CD14-positive monocyte (primary cell): ENCODE data around the gene IRF6. TPM values are rescaled to one million over a fixed set of nuclear protein-coding genes. Genes with fewer than 3 reads are reported as not detected.

Experiments
- DNase-seq, 3 donors: peaks; one replicate each; pipeline ENCODE4 v3.0.0-alpha.2; 2011 to 2022
- H2AFZ ChIP-seq: 2 replicates; pipeline ENCODE4 v1.6.0; 2012; ENCODE audit warnings: mild to moderate bottlenecking, low read depth, low read length, inconsistent platforms; ENCODE audit not compliant: insufficient read depth, poor library complexity, severe bottlenecking
- H3K27ac ChIP-seq, 2 donors: 1 replicate in 1 of 2; 2 replicates in 1 of 2; pipeline ENCODE4 v1.5.1; 2012 to 2013; ENCODE audit warnings: low read length in 2 of 2, control low read depth in 1 of 2, inconsistent platforms in 1 of 2, low read depth in 1 of 2, mild to moderate bottlenecking in 1 of 2
- H3K27me3 ChIP-seq, 2 donors: one replicate each; pipeline versions ENCODE4 v1.6.0 to v1.6.1; 2011 to 2013; ENCODE audit warnings: low read length in 2 of 2; ENCODE audit not compliant: control insufficient read depth in 2 of 2, insufficient read depth in 2 of 2
- H3K36me3 ChIP-seq, 2 donors: replicated peaks in 1 of 2; 1 replicate in 1 of 2; 2 replicates in 1 of 2; pipeline versions ENCODE4 v1.5.1 to v1.6.1; 2012 to 2013; ENCODE audit warnings: low read length in 2 of 2, control low read depth in 1 of 2, inconsistent platforms in 1 of 2, mild to moderate bottlenecking in 1 of 2; ENCODE audit not compliant: insufficient read depth in 2 of 2, control insufficient read depth in 1 of 2
- H3K4me1 ChIP-seq, 2 donors: 1 replicate in 1 of 2; 2 replicates in 1 of 2; pipeline versions ENCODE4 v1.5.1 to v1.6.1; 2012 to 2013; ENCODE audit warnings: low read length in 2 of 2, control low read depth in 1 of 2, inconsistent platforms in 1 of 2, mild to moderate bottlenecking in 1 of 2, moderate library complexity in 1 of 2; ENCODE audit not compliant: insufficient read depth in 2 of 2, control insufficient read depth in 1 of 2
- H3K4me2 ChIP-seq: replicated peaks from 2 replicates; pipeline ENCODE3; 2012; ENCODE audit warnings: low read length, moderate library complexity, mild to moderate bottlenecking; ENCODE audit not compliant: poor library complexity, severe bottlenecking; ENCODE audit errors: extremely low read depth
- H3K4me3 ChIP-seq, 3 experiments: fragments of 200-600 bp in 1 of 3; sonication (generic) in 1 of 3; replicated peaks in 1 of 3; 1 replicate in 2 of 3; 2 replicates in 1 of 3; pipeline ENCODE4 v1.5.1; 2011 to 2013; ENCODE audit warnings: low read length in 3 of 3, mild to moderate bottlenecking in 3 of 3, control low read depth in 2 of 3, low read depth in 2 of 3, inconsistent platforms in 1 of 3, moderate library complexity in 1 of 3
- H3K79me2 ChIP-seq: 2 replicates; pipeline ENCODE4 v1.6.0; 2012; ENCODE audit warnings: mild to moderate bottlenecking, control low read depth, inconsistent platforms, low read length, moderate library complexity; ENCODE audit not compliant: insufficient read depth
- H3K9ac ChIP-seq: 2 replicates; pipeline ENCODE4 v1.6.0; 2017; ENCODE audit warnings: low read length, mild to moderate bottlenecking; ENCODE audit not compliant: insufficient read depth, poor library complexity, severe bottlenecking
- H3K9me3 ChIP-seq, 2 donors: replicated peaks in 1 of 2; 1 replicate in 1 of 2; 2 replicates in 1 of 2; pipeline versions ENCODE4 v1.5.1 to v1.6.1; 2012 to 2013; ENCODE audit warnings: low read length in 2 of 2, control low read depth in 1 of 2; ENCODE audit not compliant: control insufficient read depth in 1 of 2, insufficient read depth in 1 of 2
- H4K20me1 ChIP-seq: 2 replicates; pipeline ENCODE4 v1.6.0; 2012; ENCODE audit warnings: mild to moderate bottlenecking, low read length, control low read depth, moderate library complexity; ENCODE audit not compliant: insufficient read depth
- H3K27ac Mint-ChIP-seq, 7 donors: one replicate each; pipeline ENCODE4 v1.8.0; 2020; ENCODE audit warnings: mild to moderate bottlenecking in 7 of 7, mixed read lengths in 7 of 7, moderate library complexity in 6 of 7, inconsistent platforms in 2 of 7
- H3K27me3 Mint-ChIP-seq, 3 donors: one replicate each; pipeline ENCODE4 v1.8.0; 2021 to 2022; ENCODE audit warnings: low read depth in 3 of 3, mild to moderate bottlenecking in 3 of 3, mixed read lengths in 3 of 3, moderate library complexity in 3 of 3, inconsistent platforms in 1 of 3
- H3K36me3 Mint-ChIP-seq, 2 donors: one replicate each; pipeline ENCODE4 v1.8.0; 2020; ENCODE audit warnings: mixed read lengths in 2 of 2, inconsistent platforms in 1 of 2, mild to moderate bottlenecking in 1 of 2
- H3K4me1 Mint-ChIP-seq: one replicate; pipeline ENCODE4 v1.8.0; 2020; ENCODE audit warnings: mild to moderate bottlenecking, mixed read lengths
- H3K4me3 Mint-ChIP-seq, 2 donors: one replicate each; pipeline ENCODE4 v1.8.0; 2020; ENCODE audit warnings: mild to moderate bottlenecking in 2 of 2, mixed read lengths in 2 of 2, moderate library complexity in 1 of 2
- H3K9me3 Mint-ChIP-seq, 7 donors: one replicate each; pipeline ENCODE4 v1.8.0; 2020 to 2022; ENCODE audit warnings: mixed read lengths in 7 of 7, mild to moderate bottlenecking in 6 of 7, moderate library complexity in 6 of 7, inconsistent platforms in 2 of 7
- WGBS: methylation state at CpG from one replicate; pipeline ENCODE4 v1.1.5; 2013; ENCODE audit warnings: missing lambda C conversion rate; ENCODE audit not compliant: insufficient coverage; 5-methylcytosine and 5-hydroxymethylcytosine counted together
- intact Hi-C, 2 donors: fragments of 100-400 bp; cut with micrococcal nuclease; formaldehyde crosslinking; loops; one replicate each; pipeline versions ENCODE4 v1.15.0 to v1.15.1; 2023
- polyA plus RNA-seq, 3 donors: library from polyadenylated mRNA; depleted of rRNA in 1 of 3; unstranded in 2 of 3; stranded (reverse) in 1 of 3; fragments of 300-500 nt in 2 of 3; fragments of >200 nt in 1 of 3; fragmentation: Illumina TruSeq in 2 of 3; gene quantifications; 1 replicate in 2 of 3; 2 replicates in 1 of 3; pipeline ENCODE4 v1.2.3, GENCODE V29; 2012 to 2021
- TF ChIP-seq, protein P1 (sequence below): fragments of 200-600 bp; IDR thresholded peaks from one replicate; pipeline ENCODE4 v1.8.0; 2022; ENCODE audit warnings: antibody characterized with exemption, mild to moderate bottlenecking

The IRF6 gene
- polyA plus RNA-seq, 3 donors = 0.21 to 0.62 (median 0.35) TPM

DNA sequence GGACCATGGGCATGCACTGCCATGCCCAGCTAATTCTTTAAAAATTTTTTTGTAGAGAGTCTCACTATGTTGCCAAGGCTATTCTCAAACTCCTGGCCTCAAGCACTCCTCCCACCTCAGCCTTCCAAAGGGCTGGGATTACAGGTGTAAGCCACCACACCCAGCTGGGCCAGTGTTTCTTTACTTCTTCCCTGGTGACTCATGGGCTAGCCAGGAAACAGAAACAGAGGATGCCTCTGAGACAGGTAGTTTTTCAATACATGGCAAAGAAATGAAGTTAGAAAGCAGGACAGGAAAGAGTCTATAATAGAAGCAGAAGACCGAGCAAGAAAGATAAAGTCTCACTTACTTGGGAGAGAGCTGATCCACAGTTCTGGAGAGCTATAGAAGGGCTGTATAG, 14.0 kb downstream of the IRF6 start:
- H3K9me3 Mint-ChIP-seq = peaks cover 0 to 3% (median 0%) of the 10 kb centered on the region in 7 donors
- Histone ChIP-seq H3K36me3 (no peaks in the 10 kb centered on the region), H3K4me3 (no peak overlapping the region), H3K27ac (no peak overlapping the region), H3K79me2 (no peaks in the 10 kb centered on the region), H3K27me3 (peaks cover 0 to 46% of the 10 kb centered on the region in 2 donors), H3K9ac (no peak overlapping the region), H3K4me1 (no peaks in the 10 kb centered on the region), H3K4me2 (no peak overlapping the region), H4K20me1 (no peaks in the 10 kb centered on the region), H3K9me3 (no peaks in the 10 kb centered on the region), H2AFZ (no peak overlapping the region)
- H3K4me1 Mint-ChIP-seq = no peaks in the 10 kb centered on the region
- no peak overlapping the region for H3K27ac Mint-ChIP-seq
- no peak overlapping the region for H3K4me3 Mint-ChIP-seq
- peaks cover 16 to 36% (median 22%) of the 10 kb centered on the region in 3 donors for H3K27me3 Mint-ChIP-seq
- no peak for DNase-seq
- intact Hi-C loops = no loop called here
- TF ChIP-seq, protein P1, sequence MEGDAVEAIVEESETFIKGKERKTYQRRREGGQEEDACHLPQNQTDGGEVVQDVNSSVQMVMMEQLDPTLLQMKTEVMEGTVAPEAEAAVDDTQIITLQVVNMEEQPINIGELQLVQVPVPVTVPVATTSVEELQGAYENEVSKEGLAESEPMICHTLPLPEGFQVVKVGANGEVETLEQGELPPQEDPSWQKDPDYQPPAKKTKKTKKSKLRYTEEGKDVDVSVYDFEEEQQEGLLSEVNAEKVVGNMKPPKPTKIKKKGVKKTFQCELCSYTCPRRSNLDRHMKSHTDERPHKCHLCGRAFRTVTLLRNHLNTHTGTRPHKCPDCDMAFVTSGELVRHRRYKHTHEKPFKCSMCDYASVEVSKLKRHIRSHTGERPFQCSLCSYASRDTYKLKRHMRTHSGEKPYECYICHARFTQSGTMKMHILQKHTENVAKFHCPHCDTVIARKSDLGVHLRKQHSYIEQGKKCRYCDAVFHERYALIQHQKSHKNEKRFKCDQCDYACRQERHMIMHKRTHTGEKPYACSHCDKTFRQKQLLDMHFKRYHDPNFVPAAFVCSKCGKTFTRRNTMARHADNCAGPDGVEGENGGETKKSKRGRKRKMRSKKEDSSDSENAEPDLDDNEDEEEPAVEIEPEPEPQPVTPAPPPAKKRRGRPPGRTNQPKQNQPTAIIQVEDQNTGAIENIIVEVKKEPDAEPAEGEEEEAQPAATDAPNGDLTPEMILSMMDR = no peak
- H3K36me3 Mint-ChIP-seq = no peaks in the 10 kb centered on the region
- WGBS = 40% methylated on average over 1 of the region's 1 CpG

DNA sequence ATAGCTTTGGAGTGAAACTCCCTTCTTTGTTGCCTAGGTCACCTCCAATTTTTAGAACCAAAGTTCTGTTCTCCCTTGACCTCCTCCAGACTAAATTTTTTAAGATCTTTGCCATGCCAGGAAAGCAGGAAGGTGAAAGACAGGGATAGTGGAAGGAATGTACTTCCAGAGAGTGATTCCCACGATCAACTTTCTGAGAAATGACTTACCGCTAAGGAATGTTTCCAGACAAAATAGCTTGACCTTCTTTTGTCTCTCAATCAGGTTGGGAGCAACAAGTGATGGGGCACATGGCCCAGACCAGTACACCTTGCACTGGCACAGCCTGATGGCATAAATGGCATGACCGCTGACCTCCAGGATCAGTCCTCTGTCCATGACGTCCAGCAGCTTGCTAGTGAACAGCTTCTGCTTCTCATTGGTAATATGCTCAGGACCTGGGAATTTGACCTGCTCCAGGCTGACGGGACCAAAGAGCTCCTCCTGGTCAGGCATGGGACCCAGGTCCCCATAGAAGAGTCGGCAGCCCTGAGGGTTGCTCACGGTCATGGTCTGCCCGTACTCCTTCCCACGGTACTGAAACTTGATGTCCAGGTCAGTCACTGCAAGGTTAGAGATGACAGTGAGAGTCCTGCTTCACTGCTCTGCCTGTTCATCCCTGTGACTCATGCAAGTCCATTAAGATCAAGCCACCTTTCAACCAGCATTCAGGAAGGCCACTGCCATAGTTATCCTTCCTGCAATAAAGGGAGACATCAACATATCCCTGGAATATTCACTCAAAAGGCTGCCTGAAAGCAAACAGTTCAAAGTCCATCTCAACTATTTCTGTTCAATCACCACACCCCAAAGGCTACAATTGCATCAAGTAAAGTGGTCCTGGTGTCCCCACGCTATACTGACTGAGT, 15.4 kb downstream of the IRF6 start:
- no peak overlapping the region for H3K27ac ChIP-seq
- intact Hi-C loops = no loop called here
- TF ChIP-seq, protein P1 = no peak
- Mint-ChIP-seq H3K27me3 (peaks cover 19 to 38% (median 22%) of the 10 kb centered on the region in 3 donors), H3K4me3 (no peak overlapping the region), H3K36me3 (no peaks in the 10 kb centered on the region), H3K4me1 (no peaks in the 10 kb centered on the region), H3K27ac (no peak overlapping the region), H3K9me3 (peaks cover 0 to 3% (median 0%) of the 10 kb centered on the region in 7 donors)
- H3K4me3 ChIP-seq = no peak overlapping the region
- 97% methylated on average over 9 of the region's 10 CpGs for WGBS
- H3K9me3 ChIP-seq = no peaks in the 10 kb centered on the region
- H3K4me2 ChIP-seq = no peak overlapping the region
- H3K4me1 ChIP-seq = no peaks in the 10 kb centered on the region
- H2AFZ ChIP-seq = no peak overlapping the region
- H4K20me1 ChIP-seq = no peaks in the 10 kb centered on the region
- H3K36me3 ChIP-seq = no peaks in the 10 kb centered on the region
- DNase-seq = no peak
- H3K79me2 ChIP-seq = no peaks in the 10 kb centered on the region
- H3K9ac ChIP-seq = no peak overlapping the region
- peaks cover 0 to 46% of the 10 kb centered on the region in 2 donors for H3K27me3 ChIP-seq
